M059J (cell line): ENCODE data around the gene SOST. TPM values are rescaled to one million over a fixed set of nuclear protein-coding genes. Genes with fewer than 3 reads are reported as not detected.

Source experiments
- DNase-seq: peaks from one replicate; pipeline ENCODE4 v3.0.0-alpha.2; 2012; ENCODE audit warnings: low read depth
- total RNA-seq: library from RNA; depleted of rRNA; stranded (reverse); fragments of >200 nt; shearing (Covaris generic); gene quantifications from 2 replicates; pipeline ENCODE4 v1.2.3, GENCODE V29; 2014; rRNA removed

Gene SOST
- total RNA-seq, 1 experiment from 2014 or later = not detected

DNA sequence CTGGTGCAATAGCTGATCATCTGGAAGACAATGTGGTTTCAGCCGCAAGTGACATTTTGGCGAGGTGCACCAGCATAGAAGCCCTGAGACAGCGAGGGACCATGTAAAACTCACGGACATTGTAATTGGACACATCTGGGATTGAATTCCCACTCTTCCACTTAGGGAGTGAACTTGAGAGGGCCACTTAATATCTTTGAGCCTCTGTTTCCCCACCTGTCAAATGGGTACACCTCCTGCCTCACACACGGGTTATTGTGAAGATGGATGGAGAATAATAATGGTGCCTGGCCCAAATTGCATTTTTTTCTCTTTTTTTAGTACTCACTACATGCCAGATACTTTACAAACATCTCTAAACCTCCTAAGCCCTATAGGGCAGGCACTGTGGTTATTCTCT, 51.4 kb downstream of the SOST start:
- no peak for DNase-seq

- no peak for DNase-seq
Observed at GRCh38 chr17:43706235-43706634, 52.4 kb downstream of the SOST start.

Other genes with a start within 250 kb of the SOST start
- 4.2 and 6.9 TPM in 2 replicates for gene ETV4, start 212.5 kb downstream of the SOST start, total RNA-seq
- not detected in 2 replicates for gene MEOX1, start 96.9 kb downstream of the SOST start, total RNA-seq
- gene DUSP3, start 20.2 kb upstream of the SOST start, total RNA-seq = 37.7 and 51.5 TPM in 2 replicates
- not detected in 2 replicates for gene CFAP97D1, start 21.6 kb upstream of the SOST start, total RNA-seq
- gene MPP3, start 74.4 kb upstream of the SOST start, total RNA-seq = 5.1 and 5.9 TPM in 2 replicates
- not detected in 2 replicates for gene CD300LG, start 88.4 kb upstream of the SOST start, total RNA-seq
- gene MPP2, start 148.7 kb upstream of the SOST start, total RNA-seq = 2.5 and 4.4 TPM in 2 replicates
- gene PPY, start 183.7 kb upstream of the SOST start, total RNA-seq = not detected in 2 replicates
- gene PYY, start 195.1 kb upstream of the SOST start, total RNA-seq = not detected in 2 replicates
- gene NAGS, start 245.8 kb upstream of the SOST start, total RNA-seq = 0.99 and 3.7 TPM in 2 replicates